Islet precursor cell (in vitro differentiated cells): ENCODE data around the gene DPYD.

Experiments used
- DNase-seq: peaks from one replicate; pipeline ENCODE4 v3.0.0-alpha.2; 2018

Gene DPYD

DNA sequence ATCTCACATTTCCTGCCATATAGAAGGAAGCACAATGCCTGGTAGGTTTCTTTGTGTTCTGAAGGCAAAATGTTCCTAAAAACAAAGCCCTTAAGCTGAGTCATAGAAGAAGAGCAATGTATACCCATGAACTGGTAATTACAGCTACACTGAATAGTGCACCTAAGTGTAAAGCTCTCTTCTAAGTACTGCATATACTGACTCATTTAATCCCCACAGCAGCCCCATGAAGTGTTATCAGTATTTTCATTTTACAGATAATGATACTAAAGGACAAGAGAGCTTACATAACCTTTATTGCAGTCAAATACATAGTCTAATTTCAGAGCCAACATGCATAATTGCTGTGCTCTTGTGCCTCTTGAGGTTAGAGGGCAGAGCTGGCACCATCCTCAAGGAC, 239.9 kb downstream of the DPYD start:
- no peak for DNase-seq

DNA sequence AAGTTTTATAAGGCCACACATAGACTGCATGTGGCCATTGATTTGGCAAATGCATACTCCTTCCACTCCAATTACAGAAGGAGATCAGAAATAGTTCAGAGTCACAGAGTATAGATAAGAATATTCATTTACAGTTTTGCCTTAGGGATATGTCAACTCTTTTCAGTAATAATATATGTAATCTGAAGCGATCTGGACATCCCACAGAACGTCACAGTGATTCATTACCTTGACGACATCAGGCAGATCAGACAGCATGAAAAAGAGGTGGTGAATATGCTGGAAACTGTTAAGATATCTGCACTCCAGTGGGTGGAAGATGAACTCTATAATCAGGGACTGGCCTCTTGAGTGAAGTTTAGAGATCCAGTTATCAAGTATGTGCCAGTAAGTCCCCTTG, 240.4 kb downstream of the DPYD start:
- no peak for DNase-seq

DNA sequence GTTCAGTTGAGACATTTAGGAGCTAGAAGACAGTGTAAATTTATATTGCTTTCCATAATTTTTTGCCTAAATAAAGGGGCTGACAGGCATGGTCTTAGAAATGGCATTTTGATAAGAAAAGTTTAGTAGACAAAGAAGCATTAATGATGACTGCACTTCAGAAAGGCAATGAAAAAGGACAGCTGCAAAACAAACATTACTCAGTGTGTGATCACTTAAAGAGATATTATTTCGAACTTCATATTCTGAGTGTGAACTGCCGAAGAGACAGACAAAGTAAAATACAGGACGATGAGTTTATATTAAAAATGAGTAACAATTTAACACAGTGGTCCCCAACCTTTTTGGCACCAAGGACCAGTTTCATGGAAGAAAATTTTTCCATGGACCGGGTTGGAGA, 243.1 kb downstream of the DPYD start:
- no peak for DNase-seq

DNA sequence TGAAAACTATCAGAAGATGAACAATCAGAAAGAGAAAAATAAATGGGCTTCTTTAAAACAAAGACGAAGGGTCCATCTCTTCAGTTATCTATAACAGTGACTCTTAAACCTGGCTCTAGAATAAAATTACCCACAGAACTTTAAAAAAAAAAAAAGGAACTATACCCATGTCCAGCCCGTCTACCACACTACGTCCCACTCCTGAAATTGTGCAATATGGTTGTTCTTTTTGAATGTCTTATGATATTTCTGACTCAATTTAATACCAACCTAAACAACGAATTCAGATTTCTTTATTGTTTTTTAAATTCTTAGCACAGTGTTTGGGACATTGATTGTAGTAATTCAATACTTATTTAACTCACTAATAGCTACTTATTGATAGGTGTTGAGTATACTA, 246.3 kb downstream of the DPYD start:
- DNase-seq, result no peak

DNA sequence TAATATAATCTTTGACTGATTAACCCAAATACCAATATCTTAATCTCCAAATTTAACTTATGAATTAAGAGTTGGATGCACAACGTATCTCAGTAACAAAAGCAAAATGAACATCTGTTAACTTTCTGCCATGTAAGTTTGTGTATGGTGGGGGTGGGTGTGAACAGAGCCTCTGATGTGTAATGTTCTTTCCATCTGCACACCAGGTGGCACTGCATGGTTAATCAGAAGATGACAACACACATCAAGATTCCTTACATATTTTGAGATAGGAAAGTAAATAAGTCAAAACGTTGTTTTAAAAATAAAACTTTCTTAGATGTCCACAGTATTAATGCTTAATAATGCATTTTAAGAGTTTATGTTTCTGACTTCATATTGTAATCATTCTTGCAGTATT, 251.9 kb downstream of the DPYD start:
- DNase-seq, result no peak

DNA sequence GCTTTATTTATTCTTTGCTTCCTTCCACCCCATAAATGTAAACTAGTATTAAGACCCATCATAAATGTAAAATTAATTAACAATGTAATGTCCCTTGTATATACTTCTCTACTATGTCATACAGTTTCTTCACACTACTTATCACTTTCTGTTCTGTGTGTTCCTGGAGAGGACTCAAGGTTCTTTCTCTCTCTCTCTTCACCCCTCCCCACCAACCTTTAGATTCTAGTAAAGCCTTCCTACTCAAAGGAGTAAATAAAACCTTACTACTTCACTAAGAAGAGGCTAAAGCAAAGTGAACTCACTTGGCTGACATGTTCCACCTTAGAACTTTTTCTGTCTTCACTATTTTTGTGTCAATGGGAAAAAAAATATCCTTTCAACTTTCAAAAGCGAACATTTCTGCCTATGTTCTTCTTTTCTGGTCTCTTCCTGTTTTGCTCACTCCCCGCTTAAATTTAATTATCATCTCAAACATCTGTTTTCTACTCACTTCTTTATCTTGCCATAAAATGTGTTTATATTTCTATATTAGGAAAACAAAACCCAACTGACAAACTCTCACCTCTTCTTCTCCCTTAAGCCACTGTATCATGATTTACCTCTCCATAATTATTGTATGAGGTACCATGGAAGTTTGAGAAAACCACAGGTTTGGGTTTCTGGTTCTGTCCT, 260.3 kb downstream of the DPYD start:
- DNase-seq, result no peak

DNA sequence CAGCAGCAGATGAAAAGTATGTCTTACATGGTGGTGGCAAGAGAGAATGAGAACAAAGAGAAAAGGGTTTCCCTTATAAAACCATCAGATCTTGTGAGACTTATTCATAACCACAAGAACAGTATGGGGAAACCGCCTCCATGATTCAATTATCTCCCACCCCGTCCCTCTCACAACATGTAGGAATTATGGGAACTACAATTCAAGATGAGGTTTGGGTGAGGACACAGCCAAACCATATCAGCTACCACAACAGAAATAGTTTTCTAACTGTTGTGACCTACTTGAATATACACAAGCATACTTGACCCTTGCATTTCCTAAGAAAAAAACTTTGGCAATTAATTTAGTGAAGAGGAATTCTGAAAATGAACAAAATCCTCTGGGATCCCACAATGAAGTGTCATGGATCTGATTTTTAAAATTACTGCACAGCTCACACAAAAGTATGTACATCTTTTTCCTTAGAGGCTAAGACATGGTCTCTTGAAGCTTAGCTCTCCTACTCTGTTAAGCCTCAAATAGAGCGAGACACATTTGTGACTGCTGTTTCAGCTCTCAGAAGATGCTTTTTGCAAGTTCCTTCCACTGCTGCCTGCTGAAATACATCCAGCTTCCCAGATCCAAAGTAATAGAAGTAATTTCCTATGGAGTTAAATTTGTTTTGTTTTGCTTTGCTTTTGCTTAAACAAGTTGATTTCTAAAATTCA, 265.8 kb downstream of the DPYD start:
- no peak for DNase-seq

DNA sequence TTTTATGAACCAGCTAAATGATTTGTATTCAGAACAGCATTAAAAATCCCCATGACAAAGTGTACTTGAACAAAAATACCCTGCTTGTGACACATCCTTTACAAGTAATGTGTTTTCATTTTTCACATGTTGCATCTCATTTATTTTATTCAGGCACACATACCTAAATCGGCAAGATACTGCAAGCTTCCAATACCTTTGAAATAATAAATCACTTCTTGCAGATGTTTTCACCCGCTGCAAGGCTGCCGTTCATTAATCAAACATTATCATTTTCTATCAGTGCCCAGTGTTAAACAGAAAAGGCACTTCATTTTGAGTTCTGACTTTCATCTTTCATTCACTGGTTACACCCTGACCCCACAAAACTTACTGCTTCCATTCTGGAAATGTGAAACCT, 269.6 kb downstream of the DPYD start:
- DNase-seq, result no peak

DNA sequence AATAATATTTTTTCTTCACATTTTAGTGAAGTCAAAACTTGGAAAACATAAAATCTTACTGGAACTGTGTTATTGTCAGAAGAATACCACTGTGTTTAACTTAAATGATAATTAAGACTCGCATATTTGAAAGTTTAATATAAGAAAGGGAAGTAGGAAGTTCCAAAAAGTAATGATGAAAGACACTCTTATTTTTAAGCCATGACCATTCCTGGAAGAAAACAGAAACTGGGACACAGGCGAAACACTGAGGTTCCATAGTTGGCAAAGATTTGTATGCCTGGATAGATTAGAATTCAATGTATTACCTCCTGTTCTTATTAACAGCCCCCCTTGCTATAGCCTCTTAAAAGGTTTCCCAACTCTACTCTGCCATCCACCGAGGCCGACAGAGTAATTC, 271.2 kb downstream of the DPYD start:
- no peak for DNase-seq

DNA sequence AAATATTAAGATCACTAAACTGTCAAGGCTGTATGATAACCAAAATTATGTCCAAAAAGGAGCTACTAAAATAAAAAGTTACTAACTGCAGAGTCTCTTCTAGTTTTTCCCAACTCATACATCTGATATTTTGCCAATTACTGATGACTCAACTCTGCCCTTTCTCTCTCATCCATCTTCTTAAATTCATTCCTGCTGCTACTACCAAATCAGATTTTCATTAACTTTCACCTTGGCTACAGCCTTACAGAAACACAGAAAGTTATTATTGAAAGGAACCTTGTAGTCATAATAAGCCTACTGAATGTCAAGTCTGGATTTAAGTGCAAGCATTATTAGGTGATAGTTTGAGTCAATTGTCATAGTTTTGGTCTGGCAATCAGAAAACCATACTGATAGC, 273.1 kb downstream of the DPYD start:
- DNase-seq, result no peak

DNA sequence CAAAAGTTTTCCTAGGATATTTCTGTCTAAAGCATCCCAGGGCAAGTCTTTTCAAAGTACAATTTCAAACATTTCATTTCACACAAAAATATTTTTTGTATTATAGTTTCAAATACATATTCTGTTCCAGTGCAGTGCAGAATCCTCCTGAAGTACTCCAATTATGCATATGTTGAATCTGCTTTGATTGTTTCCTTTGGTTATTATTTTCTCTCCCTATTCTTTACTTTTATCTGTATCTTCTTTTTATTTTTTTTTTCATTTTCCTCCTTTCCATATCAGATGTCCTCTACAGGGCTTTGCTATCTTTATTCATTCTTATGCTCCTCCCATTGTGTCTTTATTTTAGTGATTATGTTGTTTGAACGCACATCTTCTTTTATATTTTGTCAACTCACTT, 274.8 kb downstream of the DPYD start:
- DNase-seq, result no peak

DNA sequence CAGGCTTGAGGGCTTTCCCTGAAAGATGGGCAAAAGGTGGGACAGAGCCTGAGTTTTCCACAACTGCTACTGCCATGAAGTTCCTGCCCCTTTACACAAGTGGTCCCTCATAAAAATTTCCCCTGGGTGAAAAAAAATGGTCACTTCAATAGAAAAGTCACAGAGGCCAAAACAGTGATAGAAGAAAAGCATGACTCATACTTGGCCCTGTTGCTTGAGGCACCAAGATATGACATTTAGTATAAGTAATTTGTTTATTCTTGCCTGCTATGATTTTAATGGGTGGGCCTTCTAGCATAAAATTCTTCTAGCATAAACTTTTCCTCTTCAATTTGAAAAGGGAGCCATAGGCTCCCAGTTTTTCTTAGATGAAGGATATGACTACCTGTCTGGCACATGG, 280.2 kb downstream of the DPYD start:
- no peak for DNase-seq

DNA sequence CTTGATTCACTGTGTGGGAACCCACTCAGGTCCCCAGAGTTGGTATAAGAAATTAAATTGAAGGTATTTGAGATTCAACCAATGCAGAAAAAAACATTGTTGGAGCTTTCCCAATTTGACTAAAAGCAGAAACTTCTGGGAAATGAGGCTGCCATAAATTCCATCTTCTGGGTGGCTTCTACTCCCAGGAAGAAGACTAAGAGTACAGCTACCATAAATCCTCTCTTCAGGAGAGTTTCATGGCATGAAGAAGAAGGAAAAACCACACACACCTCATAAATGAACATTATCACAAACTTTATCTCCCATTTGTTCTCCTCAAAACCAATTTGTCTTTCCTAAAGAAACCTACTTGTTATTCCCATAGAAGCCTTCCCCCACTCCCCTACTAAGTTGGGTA, 283.9 kb downstream of the DPYD start:
- no peak for DNase-seq

DNA sequence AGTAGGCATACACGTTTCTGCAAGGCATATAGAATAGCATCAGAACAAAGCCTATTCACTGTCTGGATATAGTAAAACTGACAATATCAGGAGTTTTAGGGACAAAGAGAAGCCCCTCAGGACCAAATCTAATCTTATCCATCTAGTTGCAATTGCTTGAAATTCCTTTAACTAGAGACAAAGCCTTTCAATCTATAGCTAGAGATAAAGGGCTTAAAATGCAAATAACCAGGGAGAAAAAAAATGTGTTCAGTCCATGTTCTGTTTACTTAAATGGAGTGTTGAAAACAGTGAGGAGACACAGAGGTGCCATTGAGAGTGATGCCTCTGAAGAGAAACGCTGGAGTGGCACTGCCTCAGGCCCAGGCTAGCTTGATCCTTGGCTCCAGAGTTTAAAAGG, 286.1 kb downstream of the DPYD start:
- no peak for DNase-seq

DNA sequence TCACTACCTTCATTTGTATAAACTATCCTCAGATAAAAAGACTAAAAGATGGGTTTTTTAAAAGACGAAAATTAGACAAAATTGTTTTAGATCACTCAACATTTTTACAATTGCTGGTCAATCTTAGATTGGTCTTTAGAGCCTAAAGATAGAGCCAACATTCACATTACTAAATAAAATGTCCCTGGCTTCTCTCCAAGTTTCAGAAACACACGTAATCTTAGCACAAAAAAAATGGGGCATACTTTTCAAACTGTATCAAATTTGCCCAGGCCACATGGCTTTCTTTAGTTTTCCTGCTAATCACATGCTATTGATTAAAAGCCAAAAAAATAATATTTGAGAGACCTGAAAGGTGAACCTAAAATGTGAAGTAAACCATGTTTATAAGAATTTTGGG, 288.1 kb downstream of the DPYD start:
- no peak for DNase-seq

DNA sequence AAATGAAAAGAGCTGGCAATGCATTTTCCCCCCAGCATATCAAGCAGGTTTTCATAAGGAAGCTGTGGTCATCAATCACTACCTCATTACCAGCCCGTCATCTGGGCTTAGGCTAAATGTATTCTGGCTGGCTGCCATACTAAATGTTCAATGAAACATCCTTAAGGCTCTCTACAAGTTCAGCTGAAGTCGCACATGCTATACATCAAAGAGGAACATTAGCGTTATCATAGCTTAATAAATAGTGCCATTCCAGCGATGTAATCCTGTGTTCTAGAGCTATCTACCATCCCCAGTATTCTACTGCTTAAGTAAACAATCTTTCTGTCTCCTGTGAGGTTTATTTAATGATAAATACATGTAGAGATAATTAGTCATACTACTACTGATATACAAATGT, 288.8 kb downstream of the DPYD start:
- no peak for DNase-seq

DNA sequence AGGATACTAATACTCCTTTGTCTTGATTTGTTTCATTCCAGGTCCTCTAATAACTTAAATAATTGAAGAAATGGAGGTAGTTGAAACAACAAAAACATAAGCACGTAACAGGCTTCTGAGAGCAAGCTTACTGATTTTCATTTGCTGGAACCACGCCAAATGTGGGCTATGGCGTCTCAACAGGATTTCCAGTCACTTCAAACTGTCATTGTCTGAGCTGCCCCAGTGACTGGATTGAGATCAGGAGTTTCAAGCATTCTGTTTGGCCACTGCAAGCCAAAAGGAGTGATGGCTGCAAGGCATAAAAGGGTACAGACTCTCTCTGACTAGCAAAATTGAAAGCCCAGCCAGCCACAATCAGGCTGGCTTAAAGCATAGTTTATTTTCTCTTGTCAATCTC, 289.9 kb downstream of the DPYD start:
- no peak for DNase-seq

DNA sequence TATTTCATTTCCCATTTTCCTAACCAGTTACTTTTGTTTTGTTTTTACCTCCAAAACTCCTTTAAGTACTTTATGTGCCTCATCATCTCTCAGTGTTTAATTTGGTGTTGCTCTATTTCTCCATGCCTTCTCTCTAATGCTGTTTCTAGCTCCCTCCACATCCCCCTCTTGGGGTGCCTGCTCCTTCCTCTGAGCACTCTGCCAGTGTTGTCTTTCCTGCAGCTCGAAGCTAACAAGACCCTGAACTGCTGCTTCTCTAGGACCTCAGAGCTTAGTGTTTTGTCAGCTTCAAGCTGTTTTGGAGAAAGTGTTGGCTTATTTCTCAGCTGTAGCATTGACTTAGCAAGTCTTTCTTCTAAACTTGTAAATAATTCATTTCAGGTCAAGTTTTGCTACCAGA, 290.6 kb downstream of the DPYD start:
- no peak for DNase-seq

DNA sequence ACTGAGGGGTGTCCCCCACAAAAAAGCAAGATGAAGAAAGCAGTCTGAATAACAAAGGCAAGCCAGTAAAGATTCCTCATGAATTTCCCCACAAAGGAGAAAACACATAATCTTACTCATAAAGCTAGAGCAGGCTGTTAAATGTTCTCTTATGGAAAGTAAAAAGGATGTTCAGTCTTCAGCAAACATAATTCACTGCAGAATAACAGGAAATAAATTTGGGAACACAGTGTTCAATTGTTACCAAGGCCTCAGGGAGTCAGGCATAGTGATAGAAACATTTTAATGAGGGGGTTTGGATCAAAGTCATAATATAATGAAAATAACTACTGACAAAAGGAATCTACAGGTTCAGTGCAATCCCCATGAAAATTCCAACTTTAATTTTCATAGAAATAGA, 297.6 kb downstream of the DPYD start:
- DNase-seq, result no peak

DNA sequence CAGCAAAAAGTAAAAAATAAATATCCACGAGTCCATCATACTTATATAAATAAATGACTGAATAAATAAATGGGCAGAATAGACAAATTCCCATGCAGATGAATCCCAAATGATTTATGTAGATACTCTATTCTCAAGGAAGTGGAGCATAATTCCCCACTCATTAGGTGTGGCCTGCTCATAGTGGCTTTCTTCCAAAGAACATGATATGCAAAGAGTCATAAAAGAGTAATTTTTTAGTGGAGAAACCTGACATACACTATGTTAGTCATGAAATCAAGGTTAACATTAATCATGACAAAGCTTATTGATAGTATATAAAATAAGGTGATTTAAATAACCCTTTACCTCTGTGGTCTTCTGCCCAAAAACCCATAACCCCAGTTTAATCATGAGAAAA, 298.9 kb downstream of the DPYD start:
- DNase-seq, result no peak

DNA sequence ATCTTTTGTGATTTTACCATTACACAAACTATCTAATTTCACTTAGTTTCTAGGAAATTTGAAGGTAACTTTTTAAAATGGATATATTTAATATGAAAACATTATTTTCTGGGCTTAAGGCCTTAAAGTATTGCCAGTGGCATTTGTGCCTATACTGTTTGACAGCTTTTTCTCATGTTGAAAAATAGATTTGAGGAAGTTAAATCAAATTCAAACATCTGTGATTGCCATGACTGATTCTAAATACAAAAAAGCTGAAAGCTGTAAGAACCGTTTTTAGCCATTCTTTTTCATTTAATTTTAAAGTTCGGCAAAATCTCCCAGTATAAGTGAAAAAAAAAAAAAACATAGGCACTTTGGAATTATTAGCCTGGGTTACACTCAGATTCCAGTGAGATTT, 301.1 kb downstream of the DPYD start:
- no peak for DNase-seq

DNA sequence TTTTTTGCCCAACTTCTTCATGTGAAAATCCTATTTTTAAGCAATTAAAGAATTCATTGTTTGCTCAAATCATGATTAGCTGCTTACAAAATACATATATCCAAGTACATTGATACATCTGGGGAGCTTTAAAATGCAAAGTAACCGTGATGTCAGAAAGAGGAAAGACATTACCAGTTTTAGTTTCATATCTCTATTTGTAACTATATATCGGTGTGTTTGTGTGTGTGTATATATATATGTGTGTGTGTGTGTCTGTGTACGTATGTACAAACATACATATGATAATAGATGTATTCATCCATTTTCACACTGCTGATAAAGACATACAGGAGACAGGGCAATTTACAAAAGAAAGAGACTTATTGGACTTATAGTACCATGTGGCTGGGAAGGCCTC, 310.1 kb downstream of the DPYD start:
- DNase-seq, result no peak

DNA sequence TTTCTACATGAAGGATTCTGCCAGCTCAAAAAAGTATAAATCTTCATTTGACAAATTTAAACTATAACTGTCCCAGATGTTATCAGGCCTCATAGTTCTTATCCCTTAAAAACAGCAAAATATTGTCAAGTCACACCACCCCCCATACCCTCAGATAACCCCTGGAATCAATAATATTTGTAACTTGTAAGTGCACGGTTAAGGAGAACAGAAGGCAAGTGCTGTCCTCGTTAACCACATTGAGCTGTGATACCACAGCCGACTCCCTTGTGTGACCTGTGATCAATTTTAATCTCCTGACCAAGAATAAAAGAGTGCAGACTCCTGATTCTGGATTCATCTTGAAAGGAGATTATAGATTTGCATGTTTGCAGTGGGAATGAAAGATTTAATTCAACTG, 310.7 kb downstream of the DPYD start:
- no peak for DNase-seq

DNA sequence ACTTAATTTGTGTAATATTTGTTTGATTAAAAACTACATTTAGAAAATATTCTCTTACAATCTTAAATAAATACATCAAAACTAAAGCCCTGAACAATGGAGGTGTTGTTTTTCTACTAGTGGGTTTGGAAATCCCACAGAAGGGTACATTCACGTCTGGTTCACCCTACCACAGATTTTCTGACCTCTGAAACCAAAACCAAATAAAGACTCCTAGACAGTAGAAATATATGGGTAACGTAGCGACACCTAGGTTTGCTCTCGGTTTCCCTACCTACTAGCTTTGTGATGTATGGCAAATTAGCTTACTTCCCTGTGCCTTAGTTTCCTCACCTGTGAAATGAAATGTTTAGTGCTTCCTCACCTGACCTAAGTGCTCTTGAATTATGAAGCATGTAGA, 312.6 kb downstream of the DPYD start:
- no peak for DNase-seq

DNA sequence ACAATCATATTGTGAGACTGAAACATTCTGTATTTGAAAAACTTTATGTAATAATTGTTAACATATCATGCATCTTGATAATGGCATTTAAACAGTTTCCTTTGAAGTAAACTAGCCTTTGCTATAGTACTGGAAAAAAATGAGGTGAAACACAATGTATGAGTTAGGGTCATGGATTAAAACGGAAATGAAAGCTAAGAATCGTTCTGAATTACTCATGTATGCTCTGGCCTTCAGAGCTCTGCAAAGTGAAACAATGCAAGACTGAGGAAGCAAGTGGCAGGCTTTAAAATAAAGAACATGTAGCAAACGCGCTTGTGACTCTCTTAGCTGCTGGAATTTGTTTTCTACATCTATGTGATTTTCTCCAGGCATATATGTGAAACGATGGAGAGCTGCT, 317.1 kb downstream of the DPYD start:
- no peak for DNase-seq
